ENCODE measurements around the gene IFT22. TPM values are rescaled to one million over a fixed set of nuclear protein-coding genes. Genes with fewer than 3 reads are reported as not detected.
A peak's percentile ranks its signal among the peaks of the same experiment; 100 is the strongest.

IFT22 gene
- total and polyA plus RNA-seq, 2 of the 8 experiments (the other 6 are each of a cell fraction or from before 2014, with no cell fraction given) = 17.7 to 18.9 TPM

- H2BK15ac ChIP-seq (ENCODE audit: low read length) = no peak overlapping the region
- H4K20me1 ChIP-seq (replicated peaks in 1 of 2; ENCODE audit: control insufficient read depth in 1 of 2, insufficient read depth in 2 of 2, low read length in 2 of 2) = peaks cover 3 to 5% of the 10 kb centered on the region in 2 experiments
- DNase-seq (ENCODE audit: low read depth in 1 of 2, low spot score in 2 of 2) (no peak), FAIRE-seq (no peak)
- POLR2A ChIA-PET (ENCODE audit: partially characterized antibody) = interaction anchor here (0.8 to 11.4 kb wide), 11 partner anchors 8 to 113 kb away, joined by 3 to 144 read pairs (median 9); partner anchors contain the start of genes FIS1, PLOD3 and ZNHIT1
- peaks cover 7 to 68% of the 10 kb centered on the region in 2 experiments for H3K79me2 ChIP-seq (ENCODE audit: control insufficient read depth in 1 of 2, insufficient read depth in 2 of 2, low read length in 2 of 2)
- H3K23ac ChIP-seq (ENCODE audit: insufficient read length) = no peak overlapping the region
- no peak overlapping the region for H3K14ac ChIP-seq (ENCODE audit: insufficient read length)
- CTCF ChIA-PET (ENCODE audit: partially characterized antibody) = interaction anchor here (0.6 to 2.6 kb wide), 3 partner anchors 9 to 30 kb away, joined by 3 to 18 read pairs (median 5); no protein-coding TSS in a partner anchor
- no peak overlapping the region for H3K4me3 ChIP-seq (ENCODE audit: extremely low read depth in 1 of 4, insufficient read depth in 2 of 4, low read depth in 3 of 4, low read length in 4 of 4)
- H3K4me2 ChIP-seq (ENCODE audit: insufficient read depth in 1 of 2, low read depth in 2 of 2, low read length in 2 of 2) = no peak overlapping the region
- H2BK12ac ChIP-seq (ENCODE audit: low read depth, low read length) = no peak overlapping the region
- no peak overlapping the region for H2AK5ac ChIP-seq (ENCODE audit: low read depth, low read length)
- H3K79me1 ChIP-seq (ENCODE audit: low read depth, low read length) = peaks cover 3% of the 10 kb centered on the region
- no peak overlapping the region for H2AFZ ChIP-seq (ENCODE audit: low read length)
- no peak overlapping the region for H4K91ac ChIP-seq (replicated peaks; ENCODE audit: insufficient read length, low read length)
- H2BK20ac ChIP-seq (ENCODE audit: low read length) = no peak overlapping the region
- H3K27ac ChIP-seq (ENCODE audit: low read depth, low read length) = no peak overlapping the region
- H3K9me3 ChIP-seq (ENCODE audit: insufficient read depth in 2 of 2, low read depth in 1 of 2, low read length in 1 of 2) = no peaks in the 10 kb centered on the region; a peak in 1 of 4 replicates
- no peaks in the 10 kb centered on the region for H3K27me3 ChIP-seq (replicated peaks in 1 of 4; ENCODE audit: control insufficient read depth in 3 of 4, extremely low read depth in 1 of 4, insufficient read depth in 3 of 4, low read length in 3 of 4)
- peaks cover 10% of the 10 kb centered on the region; the same call in 1 of the 2 replicates for H3K23me2 ChIP-seq (ENCODE audit: low read depth, low read length)
- peaks cover 9 to 57% (median 26%) of the 10 kb centered on the region in 4 experiments for H3K36me3 ChIP-seq (ENCODE audit: control insufficient read depth in 2 of 4, insufficient read depth in 4 of 4, low read length in 3 of 4)
- peaks cover 0 to 10% (median 3%) of the 10 kb centered on the region in 4 experiments; a peak in 3 of 7 replicates for H3K4me1 ChIP-seq (replicated peaks in 1 of 4; ENCODE audit: control insufficient read depth in 3 of 4, insufficient read depth in 4 of 4, low read length in 3 of 4)
- H3K18ac ChIP-seq (ENCODE audit: extremely low read depth, low read length) = no peak overlapping the region
- H4K5ac ChIP-seq (ENCODE audit: insufficient read length, low read depth, low read length) = no peak overlapping the region
- WGBS, 2 experiments (ENCODE audit: extremely low coverage in 1 of 2, insufficient coverage in 1 of 2, insufficient read length in 1 of 2, insufficient replicate concordance in 2 of 2, low coverage in 1 of 2, low lambda C conversion rate in 2 of 2, missing lambda C conversion rate in 1 of 2) = 98% methylated on average over 9 of the region's 9 CpGs; no CpG with 5 or more reads in 1 of the 2 experiments
- H3K9ac ChIP-seq (replicated peaks in 1 of 4; ENCODE audit: extremely low read depth in 1 of 4, low read depth in 3 of 4, low read length in 3 of 4) = no peak overlapping the region
- H2BK120ac ChIP-seq (replicated peaks; ENCODE audit: low read depth, low read length) = no peak overlapping the region
- TF ChIP-seq SP4 (IDR thresholded peaks at IDR 0.05; ENCODE audit: low read length) = no peak
- 0 out of 3 replicates have a peak, but pooled peaks of 1 of the 2 experiments have one; percentile 35 for TF ChIP-seq POLR2A (IDR thresholded peaks at IDR 0.05; ENCODE audit: control extremely low read depth in 1 of 2, low read depth in 2 of 2, low read length in 2 of 2)
- no peak for TF ChIP-seq ASH2L (IDR thresholded peaks at IDR 0.05; ENCODE audit: low read length)
- no peak for TF ChIP-seq SP2 (IDR thresholded peaks at IDR 0.05; ENCODE audit: low read length)
- TF ChIP-seq SUZ12 (IDR thresholded peaks at IDR 0.05; ENCODE audit: low read length) = no peak
- TF ChIP-seq TCF12 (IDR thresholded peaks at IDR 0.05; ENCODE audit: low read depth, low read length) = no peak
- TF ChIP-seq TEAD4 (IDR thresholded peaks at IDR 0.05; ENCODE audit: low read depth, low read length) = no peak
- no peak for TF ChIP-seq SIX5 (IDR thresholded peaks at IDR 0.05; ENCODE audit: low read depth, low read length)
- TF ChIP-seq POLR2AphosphoS5 (IDR thresholded peaks at IDR 0.05; ENCODE audit: low read depth, low read length) = peak; percentile 36; the same call in 1 of the 2 replicates
- no peak for TF ChIP-seq SP1 (IDR thresholded peaks at IDR 0.05; ENCODE audit: low read depth, low read length)
- TF ChIP-seq JUND (IDR thresholded peaks at IDR 0.05; ENCODE audit: low read length) = no peak
- TF ChIP-seq NRF1 (IDR thresholded peaks at IDR 0.05; ENCODE audit: low read depth, low read length) = no peak
- TF ChIP-seq HDAC6 (IDR thresholded peaks at IDR 0.05; ENCODE audit: low read depth, low read length) = no peak
- TF ChIP-seq RNF2 (IDR thresholded peaks at IDR 0.05; ENCODE audit: borderline replicate concordance, low read depth, low read length, missing control alignments, poor library complexity, severe bottlenecking) = no peak
- no peak for TF ChIP-seq TAF1 (IDR thresholded peaks at IDR 0.05; ENCODE audit: low read depth, low read length)
- H3K4ac ChIP-seq (replicated peaks; ENCODE audit: insufficient read length, low read depth, low read length) = no peak overlapping the region
- H2BK5ac ChIP-seq (ENCODE audit: low read depth, low read length) = peak overlapping the region; percentile 10; the same call in 1 of the 2 replicates
- no peak overlapping the region for H4K8ac ChIP-seq (ENCODE audit: extremely low read depth, insufficient read depth, low read length)
- no peak overlapping the region for H3K56ac ChIP-seq (replicated peaks; ENCODE audit: insufficient read length, low read depth, low read length)
Measured at GRCh38 chr7:101306307-101306706, 15.3 kb downstream of the IFT22 start.

Data from H1 (cell line).